ACC112 (cell line): ENCODE results near the gene TGOLN2.

Experiments used
- H2AFZ ChIP-seq: fragments of 200-600 bp; sonication (generic); one replicate; pipeline ENCODE4 v1.6.0; 2017; ENCODE audit warnings: antibody characterized with exemption, low read length; ENCODE audit not compliant: unreplicated experiment
- H3K27ac ChIP-seq: fragments of 200-600 bp; sonication (generic); 2 replicates; pipeline ENCODE4 v1.5.1; 2014; ENCODE audit warnings: low read depth, mild to moderate bottlenecking, antibody characterized with exemption, low read length, moderate library complexity
- H3K27me3 ChIP-seq: fragments of 200-600 bp; sonication (generic); 2 replicates; pipeline ENCODE4 v1.6.1; 2014; ENCODE audit warnings: mild to moderate bottlenecking, antibody characterized with exemption, low read length, moderate library complexity, mixed read lengths; ENCODE audit not compliant: insufficient read depth
- H3K36me3 ChIP-seq: fragments of 200-600 bp; sonication (generic); 2 replicates; pipeline ENCODE4 v1.6.1; 2016; ENCODE audit warnings: mild to moderate bottlenecking, antibody characterized with exemption, low read length, moderate library complexity, mixed read lengths; ENCODE audit not compliant: insufficient read depth
- H3K4me1 ChIP-seq: fragments of 200-600 bp; sonication (generic); one replicate; pipeline ENCODE4 v1.6.1; 2016; ENCODE audit warnings: low read length, mixed read lengths; ENCODE audit not compliant: insufficient read depth, unreplicated experiment, control insufficient read depth
- H3K4me3 ChIP-seq: fragments of 200-600 bp; sonication (generic); 2 replicates; pipeline ENCODE4 v1.5.1; 2014; ENCODE audit warnings: mild to moderate bottlenecking, low read depth, low read length
- H3K79me2 ChIP-seq: fragments of 200-600 bp; sonication (generic); one replicate; pipeline ENCODE4 v1.6.0; 2016; ENCODE audit warnings: low read length; ENCODE audit not compliant: control insufficient read depth, unreplicated experiment, insufficient read depth

The TGOLN2 gene

GRCh38 chr2:85308896-85309555 lies 18.8 kb downstream of the TGOLN2 start:
- no peak overlapping the region for H3K27ac ChIP-seq
- no peaks in the 10 kb centered on the region for H3K79me2 ChIP-seq
- no peaks in the 10 kb centered on the region for H3K27me3 ChIP-seq
- H2AFZ ChIP-seq: no peak overlapping the region
- peaks cover 19% of the 10 kb centered on the region for H3K4me1 ChIP-seq
- H3K4me3 ChIP-seq: no peak overlapping the region
- H3K36me3 ChIP-seq: no peaks in the 10 kb centered on the region

GRCh38 chr2:85308201-85308600 lies 19.6 kb downstream of the TGOLN2 start:
- Histone ChIP-seq H3K27me3 (no peaks in the 10 kb centered on the region), H3K27ac (no peak overlapping the region), H3K4me3 (no peak overlapping the region), H3K79me2 (no peaks in the 10 kb centered on the region), H3K36me3 (no peaks in the 10 kb centered on the region), H2AFZ (no peak overlapping the region), H3K4me1 (peaks cover 12% of the 10 kb centered on the region)

- Histone ChIP-seq H3K36me3 (no peaks in the 10 kb centered on the region), H3K4me1 (peaks cover 12% of the 10 kb centered on the region), H2AFZ (no peak overlapping the region), H3K27ac (no peak overlapping the region), H3K27me3 (no peaks in the 10 kb centered on the region), H3K4me3 (no peak overlapping the region), H3K79me2 (no peaks in the 10 kb centered on the region)
Observed at GRCh38 chr2:85307527-85307897, 20.3 kb downstream of the TGOLN2 start.

- no peak overlapping the region for H3K27ac ChIP-seq
- no peaks in the 10 kb centered on the region for H3K79me2 ChIP-seq
- H3K4me3 ChIP-seq: no peak overlapping the region
- H3K4me1 ChIP-seq: peaks cover 3% of the 10 kb centered on the region
- H3K36me3 ChIP-seq: no peaks in the 10 kb centered on the region
- H3K27me3 ChIP-seq: no peaks in the 10 kb centered on the region
- H2AFZ ChIP-seq: no peak overlapping the region
Observed at GRCh38 chr2:85303780-85304531, 23.8 kb downstream of the TGOLN2 start.

- Histone ChIP-seq H3K4me1 (no peaks in the 10 kb centered on the region), H3K27ac (no peak overlapping the region), H3K27me3 (no peaks in the 10 kb centered on the region), H3K4me3 (no peak overlapping the region), H3K36me3 (no peaks in the 10 kb centered on the region), H2AFZ (no peak overlapping the region), H3K79me2 (no peaks in the 10 kb centered on the region)
Observed at GRCh38 chr2:85302121-85302520, 25.7 kb downstream of the TGOLN2 start.

- Histone ChIP-seq H3K27ac (no peak overlapping the region), H3K36me3 (no peaks in the 10 kb centered on the region), H3K27me3 (no peaks in the 10 kb centered on the region), H2AFZ (peak overlapping the region; percentile 82), H3K4me3 (peak overlapping the region; percentile 52), H3K4me1 (peaks cover 24% of the 10 kb centered on the region), H3K79me2 (no peaks in the 10 kb centered on the region)
Observed at GRCh38 chr2:85291425-85292023, 36.3 kb downstream of the TGOLN2 start.

GRCh38 chr2:85288244-85288725 lies 39.5 kb downstream of the TGOLN2 start:
- no peaks in the 10 kb centered on the region for H3K79me2 ChIP-seq
- H3K27ac ChIP-seq: no peak overlapping the region
- H3K4me3 ChIP-seq: no peak overlapping the region
- H2AFZ ChIP-seq: no peak overlapping the region
- peaks cover 19% of the 10 kb centered on the region for H3K4me1 ChIP-seq
- no peaks in the 10 kb centered on the region for H3K36me3 ChIP-seq
- no peaks in the 10 kb centered on the region for H3K27me3 ChIP-seq

- H3K27ac ChIP-seq: no peak overlapping the region
- no peak overlapping the region for H3K4me3 ChIP-seq
- no peaks in the 10 kb centered on the region for H3K36me3 ChIP-seq
- no peak overlapping the region for H2AFZ ChIP-seq
- no peaks in the 10 kb centered on the region for H3K79me2 ChIP-seq
- H3K27me3 ChIP-seq: no peaks in the 10 kb centered on the region
- H3K4me1 ChIP-seq: peaks cover 19% of the 10 kb centered on the region
Observed at GRCh38 chr2:85287721-85288120, 40.1 kb downstream of the TGOLN2 start.

GRCh38 chr2:85286918-85287317 lies 40.9 kb downstream of the TGOLN2 start:
- Histone ChIP-seq H3K4me1 (peaks cover 19% of the 10 kb centered on the region), H3K79me2 (no peaks in the 10 kb centered on the region), H3K36me3 (no peaks in the 10 kb centered on the region), H3K4me3 (no peak overlapping the region), H2AFZ (no peak overlapping the region), H3K27ac (no peak overlapping the region), H3K27me3 (no peaks in the 10 kb centered on the region)

- no peaks in the 10 kb centered on the region for H3K36me3 ChIP-seq
- H3K4me1 ChIP-seq: peaks cover 11% of the 10 kb centered on the region
- H3K27ac ChIP-seq: no peak overlapping the region
- H2AFZ ChIP-seq: no peak overlapping the region
- no peak overlapping the region for H3K4me3 ChIP-seq
- H3K79me2 ChIP-seq: no peaks in the 10 kb centered on the region
- no peaks in the 10 kb centered on the region for H3K27me3 ChIP-seq
Observed at GRCh38 chr2:85283641-85284040, 44.1 kb downstream of the TGOLN2 start.

- no peak overlapping the region for H2AFZ ChIP-seq
- H3K27me3 ChIP-seq: no peaks in the 10 kb centered on the region
- H3K36me3 ChIP-seq: no peaks in the 10 kb centered on the region
- no peak overlapping the region for H3K27ac ChIP-seq
- no peaks in the 10 kb centered on the region for H3K79me2 ChIP-seq
- H3K4me3 ChIP-seq: no peak overlapping the region
- peaks cover 12% of the 10 kb centered on the region for H3K4me1 ChIP-seq
Observed at GRCh38 chr2:85282914-85283313, 44.9 kb downstream of the TGOLN2 start.
